Left colon (tissue), 2 donors: ENCODE data around the gene SLC49A3. TPM values are rescaled to one million over a fixed set of nuclear protein-coding genes. Genes with fewer than 3 reads are reported as not detected.
"Not testable (repeated sequence)": the region's sequence is repeated elsewhere in the genome, so short reads cannot be mapped to it uniquely, and the experiment has no call there.

Experiments
- ATAC-seq: fragments of 200-7000 bp; cut with Tn5 transposase; one replicate; pipeline ENCODE4 v1.9.1; 2020; ENCODE audit warnings: mild to moderate bottlenecking, moderate library complexity
- DNase-seq, 2 donors: peaks; one replicate each; pipeline ENCODE4 v3.0.0-alpha.2; 2020
- intact Hi-C, 2 donors: fragments of 100-400 bp; cut with DNase I in 1 of 2; cut with micrococcal nuclease in 1 of 2; formaldehyde crosslinking; loops; one replicate each; pipeline versions ENCODE4 v1.11.2 to v1.14.0; 2022; cut with DNase I, micrococcal nuclease
- total RNA-seq, 2 donors: library from RNA; stranded (reverse); fragmentation: NEBNext Ultra II Directional; extraction: Animal tissue kit (Norgen Biotek cat#: 25700); gene quantifications; one replicate each; pipeline ENCODE4 v1.2.1, GENCODE V29; 2021
- donor health status: DM: no; HTN: no; CAD: no.
- donor health status: DM: yes; HTN: yes; CAD: no.

Gene SLC49A3
- total RNA-seq, 2 donors from 2014 or later = 10.7 to 15.8 TPM

DNA sequence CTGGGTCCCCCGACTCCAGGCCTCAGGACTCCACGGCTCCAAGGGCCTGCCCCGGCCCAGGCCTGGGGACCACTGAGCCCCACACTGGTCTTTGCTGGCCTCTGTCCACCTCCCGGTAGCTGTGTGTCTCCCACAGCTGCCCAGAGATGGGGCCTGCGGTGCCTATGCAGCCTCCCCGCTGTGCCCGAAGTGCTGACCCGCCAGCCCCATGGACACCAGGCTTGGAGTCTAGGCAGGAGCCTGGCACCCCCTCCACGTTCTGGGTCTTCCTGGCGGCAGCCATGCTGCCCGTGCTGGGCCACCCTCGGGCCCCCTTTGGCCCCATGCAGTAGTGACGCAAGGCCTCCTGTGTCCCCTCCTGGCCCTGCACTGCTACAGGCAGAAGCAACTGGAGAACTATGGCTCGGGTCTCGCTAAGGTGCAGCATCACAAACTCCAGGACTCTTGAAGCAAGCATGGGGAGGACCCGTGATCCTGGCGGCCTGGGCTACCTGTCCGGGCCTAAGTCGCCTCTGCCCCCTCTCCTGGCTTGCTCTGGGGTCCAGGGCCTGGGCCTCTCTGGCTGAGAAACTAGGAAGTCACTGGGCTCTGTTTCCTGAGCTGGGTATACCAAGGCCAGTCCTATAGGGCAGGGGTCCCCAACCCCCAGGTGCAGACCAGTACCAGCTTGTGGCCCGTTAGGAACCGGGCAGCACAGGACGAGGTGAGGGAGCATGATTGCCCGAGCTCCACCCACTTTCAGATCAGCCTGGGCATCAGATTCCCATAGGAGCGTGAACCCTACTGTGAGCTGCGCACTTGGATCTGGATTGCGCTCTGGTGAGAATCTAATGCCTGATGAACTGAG is 13.7 kb downstream of the SLC49A3 start:
- intact Hi-C loops = no loop called here
- DNase-seq (no peak), ATAC-seq (peak; percentile 0)

DNA sequence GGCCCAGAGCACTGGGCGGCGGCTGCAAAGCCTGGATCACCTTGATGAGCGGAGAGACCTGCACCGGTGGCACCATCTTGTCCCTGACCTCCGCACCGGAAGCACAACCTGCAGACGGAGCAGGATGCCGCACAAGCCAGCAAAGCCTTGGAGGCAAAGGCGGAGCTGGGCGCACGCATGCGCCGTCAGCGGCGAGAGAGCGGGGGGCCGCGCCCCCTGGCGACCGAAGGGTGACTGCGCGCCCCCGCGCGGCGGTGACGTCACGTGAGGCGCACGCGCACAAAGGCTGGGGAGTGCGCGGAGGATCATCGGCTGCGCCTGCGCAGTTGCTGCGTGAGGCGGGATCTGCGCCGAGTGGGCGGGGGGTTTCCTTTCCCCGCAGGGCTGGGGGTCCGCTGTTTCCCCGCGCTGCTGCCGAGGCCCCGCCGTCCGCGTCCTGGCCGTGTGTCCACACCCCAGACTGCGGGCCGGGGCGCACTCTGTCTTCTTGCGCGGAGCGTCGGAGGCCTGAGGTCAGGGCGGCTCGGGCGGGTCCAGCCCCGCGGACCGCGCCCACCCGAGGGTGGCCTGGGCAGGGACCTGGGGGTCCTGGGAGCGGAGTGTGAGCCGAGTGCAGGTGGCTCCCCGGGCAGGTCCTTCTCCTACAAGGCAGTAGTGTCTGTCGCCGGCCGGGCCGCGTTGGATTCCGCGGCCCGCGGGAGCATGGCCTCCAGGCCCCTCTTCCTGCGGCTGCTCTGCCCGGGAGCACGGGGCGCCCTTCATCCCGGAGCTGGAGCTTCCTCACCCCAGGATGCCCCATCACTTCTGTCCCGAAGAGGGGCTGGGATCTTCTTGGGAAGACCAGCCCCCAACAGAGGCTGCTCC is 14.5 kb downstream of the SLC49A3 start, which contains the start of the genes ATP5ME and MYL5:
Gene ATP5ME, minus strand, starts transcription at position 105 of the 864 bp plus-strand sequence. Its CDS starts 29 bp downstream, at position 76.
Gene MYL5, plus strand, starts transcription at position 371 of the 864 bp plus-strand sequence. CDS start 3,485 bp downstream, outside the sequence.
- peak; percentile 75 for ATAC-seq
- intact Hi-C loops = no loop called here

DNA sequence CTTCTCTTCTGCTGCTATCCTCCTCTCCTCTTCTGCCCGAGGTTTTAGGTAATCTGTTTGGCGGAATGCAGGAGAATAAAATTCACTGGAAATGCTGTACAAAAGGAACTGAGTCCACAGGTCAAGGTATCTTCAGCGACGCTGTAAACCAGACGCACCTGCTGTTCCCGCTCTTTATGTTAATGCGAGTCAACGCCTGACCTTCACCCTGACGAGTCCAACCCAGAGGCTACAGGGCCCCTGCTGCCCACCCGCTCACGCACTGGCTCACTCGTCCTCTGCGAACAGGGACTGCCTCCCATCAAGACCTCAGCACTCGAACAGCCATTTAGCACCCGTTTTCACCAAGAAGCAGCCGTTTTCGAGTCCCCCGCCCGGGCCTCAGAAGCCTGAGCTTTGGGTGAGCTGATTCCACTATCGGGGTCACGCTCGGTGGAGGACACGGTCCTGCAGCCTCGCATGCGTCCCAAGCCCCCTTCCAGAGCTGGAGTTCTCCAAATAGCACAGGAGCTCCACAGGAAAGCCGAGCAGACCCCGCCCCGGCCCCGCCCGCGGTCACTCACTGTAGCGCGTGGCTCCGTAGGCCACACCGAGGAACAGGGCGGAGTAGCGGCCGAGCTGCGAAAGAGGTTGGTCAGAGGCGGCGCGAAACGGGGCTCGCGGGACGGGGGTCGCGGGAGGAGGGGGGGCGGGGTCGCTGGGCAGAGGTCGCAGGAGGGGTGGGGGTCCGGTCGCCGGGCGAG is 15.4 kb downstream of the SLC49A3 start:
- intact Hi-C loops = no loop called here
- DNase-seq (peak; percentile 70 to 84), ATAC-seq (peak; percentile 51)

More for the DNA sequence above, 14.5 kb downstream of the SLC49A3 start, which contains the start of the genes ATP5ME and MYL5:
- peak; percentile 97 for DNase-seq

DNA sequence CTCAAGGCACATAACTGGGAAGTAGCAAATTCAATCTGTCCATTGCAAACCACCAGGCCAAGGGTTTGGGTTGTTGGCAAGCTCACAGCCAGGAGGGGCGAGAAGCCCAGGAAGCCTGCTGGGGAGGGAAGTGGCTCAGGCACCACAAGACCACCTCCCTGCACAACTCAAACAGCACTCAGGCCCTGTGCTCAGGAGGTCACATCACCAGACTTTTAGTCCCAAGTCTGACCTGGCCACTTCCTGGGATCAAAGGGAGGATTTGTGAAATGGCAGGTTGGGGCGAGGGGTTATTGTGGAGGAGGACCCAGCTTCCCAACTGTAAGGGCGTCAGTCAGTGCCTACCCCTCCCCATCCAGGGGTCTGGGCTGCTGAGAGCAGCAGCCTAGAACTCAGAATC is 17.2 kb downstream of the SLC49A3 start:
- intact Hi-C loops = no loop called here
- DNase-seq (no peak), ATAC-seq (no peak)

DNA sequence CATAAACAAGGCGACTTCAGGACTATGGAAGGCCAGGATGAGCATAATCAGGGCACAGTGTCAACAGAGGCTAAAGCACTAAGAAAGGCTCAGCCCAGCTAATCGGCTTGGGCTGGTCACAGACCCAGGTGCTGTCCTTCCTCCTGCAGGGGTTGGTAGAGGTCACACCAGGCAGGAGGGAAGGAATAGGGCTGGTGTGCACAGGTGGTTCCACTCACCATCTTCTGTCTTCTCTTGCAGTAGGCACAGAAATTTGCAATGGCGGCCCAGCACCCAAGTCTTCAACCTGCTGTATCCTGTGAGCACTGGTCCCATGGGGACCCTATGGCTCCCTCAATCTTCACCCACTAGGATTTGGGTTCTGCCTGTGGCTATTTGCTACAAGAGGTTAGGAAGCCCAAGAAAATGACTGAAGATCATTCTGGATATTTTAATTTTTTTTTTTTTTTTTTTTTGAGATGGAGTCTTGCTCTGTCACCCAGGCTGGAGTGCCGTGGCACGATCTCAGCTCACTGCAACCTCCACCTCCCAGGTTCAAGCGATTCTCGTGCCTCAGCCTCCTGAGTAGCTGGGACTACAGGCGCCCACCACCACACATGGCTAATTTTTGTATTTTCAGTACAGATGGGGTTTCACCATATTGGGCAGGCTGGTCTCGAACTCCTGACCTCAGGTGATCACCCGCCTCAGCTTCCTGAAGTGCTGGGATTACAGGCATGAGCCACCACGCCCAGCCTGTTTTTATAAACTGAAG is 19.0 kb downstream of the SLC49A3 start:
- ATAC-seq, DNase-seq, intact Hi-C loops: not testable (repeated sequence)

DNA sequence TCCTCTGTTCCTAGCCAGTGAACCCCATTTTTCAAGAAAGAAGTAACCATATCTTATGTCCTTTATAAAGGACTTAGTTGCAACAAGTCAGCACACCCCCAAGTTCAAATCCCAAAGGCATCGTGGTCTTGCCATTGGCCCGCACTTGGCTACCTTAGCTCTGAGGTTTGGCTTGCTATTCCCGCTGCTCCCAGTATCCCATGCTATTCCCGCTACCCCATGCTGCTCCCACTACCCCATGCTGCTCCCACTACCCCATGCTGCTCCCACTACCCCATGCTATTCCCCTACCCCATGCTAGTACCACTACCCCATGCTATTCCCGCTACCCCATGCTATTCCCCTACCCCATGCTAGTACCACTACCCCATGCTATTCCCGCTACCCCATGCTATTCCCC is 20.7 kb downstream of the SLC49A3 start:
- ATAC-seq, intact Hi-C loops, DNase-seq: not testable (repeated sequence)

DNA sequence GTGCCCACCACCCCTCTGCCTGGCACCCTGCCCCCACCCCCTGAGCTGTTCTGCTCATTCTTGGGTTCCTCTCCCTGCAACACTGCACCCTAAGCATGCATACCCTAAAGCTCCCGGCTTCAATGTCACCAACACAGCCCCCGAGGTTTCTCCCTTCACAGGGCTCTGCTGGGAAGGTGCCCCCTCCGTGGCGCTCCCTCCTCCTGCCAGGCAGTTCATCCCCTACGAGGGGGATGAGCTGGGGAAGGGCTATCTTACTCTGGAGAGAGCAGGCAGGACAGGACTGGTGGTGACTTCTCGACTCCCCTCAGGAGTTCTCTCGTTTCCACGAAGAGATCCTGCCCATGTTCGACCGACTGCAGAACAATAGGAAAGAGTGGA is 21.4 kb downstream of the SLC49A3 start:
- intact Hi-C loops = no loop called here
- DNase-seq (no peak), ATAC-seq (no peak)

DNA sequence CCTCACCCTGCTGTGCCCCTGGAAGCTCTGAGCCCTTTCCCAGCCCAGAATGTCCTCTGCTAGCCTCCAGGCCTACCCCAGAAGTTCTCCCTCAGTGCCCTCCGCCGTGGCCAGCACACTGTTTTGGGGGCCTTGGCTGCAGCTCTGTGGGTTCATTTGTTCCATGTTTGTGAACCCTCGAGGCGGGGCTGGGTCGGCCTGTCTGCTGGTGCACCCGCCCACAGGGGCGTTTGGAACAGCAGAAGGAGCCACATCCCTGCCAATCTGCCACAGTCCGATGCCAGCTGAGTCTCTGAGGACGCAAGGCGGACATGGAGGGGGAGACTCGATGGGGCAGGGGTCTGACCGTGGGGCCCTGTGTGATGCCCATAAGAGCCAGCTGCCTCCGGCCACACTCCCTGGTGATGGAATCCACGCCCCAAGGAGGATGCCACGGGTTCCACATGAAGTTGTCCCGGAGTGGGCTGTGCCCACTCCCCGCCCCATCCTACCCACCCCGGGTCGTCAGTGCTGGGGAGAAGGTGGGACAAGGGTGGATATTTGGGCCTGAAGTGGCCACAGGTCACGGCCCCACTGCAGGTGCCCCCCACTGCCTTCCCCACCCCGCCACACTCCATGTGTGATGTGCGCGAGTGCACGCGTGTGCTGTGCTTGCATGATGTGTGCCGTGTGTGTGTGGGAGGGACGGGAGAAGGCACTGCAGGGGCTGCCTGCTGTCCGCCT is 22.0 kb downstream of the SLC49A3 start:
- DNase-seq = no peak
- no peak for ATAC-seq
- intact Hi-C loops = no loop called here

DNA sequence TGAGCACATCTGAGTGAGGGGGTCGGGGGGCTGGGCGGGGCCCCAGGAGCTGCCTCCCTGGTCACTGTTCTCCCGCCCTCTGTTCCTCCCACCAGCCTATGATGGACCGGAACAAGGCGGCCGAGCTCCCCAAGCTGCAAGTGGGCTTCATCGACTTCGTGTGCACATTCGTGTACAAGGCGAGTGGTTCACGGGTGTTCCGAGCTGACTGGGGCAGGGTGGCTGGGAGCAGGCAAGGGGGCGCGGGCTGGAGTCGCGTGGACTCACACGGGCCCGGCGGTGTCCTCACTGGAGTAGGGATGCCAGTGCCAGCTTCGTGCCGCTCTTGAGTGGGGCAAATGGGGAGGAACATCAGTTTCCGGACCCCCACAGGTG is 22.5 kb downstream of the SLC49A3 start:
- ATAC-seq (no peak), DNase-seq (no peak)
- intact Hi-C loops = no loop called here

DNA sequence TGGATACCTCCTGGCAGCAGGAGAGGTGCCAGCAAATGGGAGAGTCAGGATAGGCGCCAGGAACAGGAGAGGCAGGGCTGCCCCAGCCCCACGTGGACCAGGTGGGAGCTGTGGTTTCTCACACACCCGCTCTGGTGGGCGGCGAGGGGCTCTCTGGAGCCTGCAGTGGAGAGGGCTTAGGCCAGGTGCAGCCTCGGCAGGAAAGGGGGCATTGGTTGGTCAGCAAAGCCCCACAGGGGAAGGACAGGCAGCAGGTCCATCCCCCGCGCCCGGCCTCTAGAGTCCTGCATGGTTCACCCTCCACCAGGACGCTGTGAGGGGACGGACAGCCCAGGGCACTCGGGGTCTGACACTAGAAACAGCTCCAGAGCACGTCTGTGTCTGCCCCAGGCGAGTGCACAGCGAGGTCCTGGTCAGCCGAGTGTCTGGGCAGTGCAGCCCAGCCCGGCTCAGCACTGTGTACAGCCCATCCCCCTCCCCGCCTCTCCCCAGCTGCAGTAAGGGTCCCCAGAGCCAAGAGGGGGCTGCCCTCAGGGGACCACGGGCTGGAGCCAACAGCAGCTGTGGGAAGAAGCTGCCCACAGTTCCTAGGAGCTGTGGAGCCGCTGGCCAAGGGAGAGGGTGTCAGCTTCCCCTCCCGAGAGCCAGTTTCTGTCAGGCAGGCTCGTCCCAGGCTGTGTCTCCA is 23.1 kb downstream of the SLC49A3 start:
- intact Hi-C loops = no loop called here
- ATAC-seq (no peak), DNase-seq (peak in 1 of 2 donors; percentile 19)

DNA sequence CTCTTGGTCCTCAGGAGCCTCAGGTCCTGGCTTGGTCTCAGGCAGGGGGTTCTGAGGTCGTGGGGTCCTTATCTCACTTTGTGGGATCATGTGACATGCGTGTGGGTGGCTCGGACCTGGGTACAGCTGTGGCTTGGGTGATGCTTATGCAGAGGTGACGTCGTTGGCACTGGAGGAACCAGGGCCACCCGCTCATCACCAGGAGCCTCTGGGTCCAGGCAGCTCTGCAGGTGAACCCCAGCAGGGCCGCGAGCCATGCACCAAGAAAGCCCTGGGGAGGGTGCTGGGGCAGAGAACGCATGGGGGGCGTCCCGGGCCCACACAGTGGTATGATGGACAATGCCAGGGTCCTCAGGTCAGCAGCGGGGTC is 23.6 kb downstream of the SLC49A3 start:
- DNase-seq (peak in 1 of 2 donors; percentile 20), ATAC-seq (no peak)
- intact Hi-C loops = no loop called here

DNA sequence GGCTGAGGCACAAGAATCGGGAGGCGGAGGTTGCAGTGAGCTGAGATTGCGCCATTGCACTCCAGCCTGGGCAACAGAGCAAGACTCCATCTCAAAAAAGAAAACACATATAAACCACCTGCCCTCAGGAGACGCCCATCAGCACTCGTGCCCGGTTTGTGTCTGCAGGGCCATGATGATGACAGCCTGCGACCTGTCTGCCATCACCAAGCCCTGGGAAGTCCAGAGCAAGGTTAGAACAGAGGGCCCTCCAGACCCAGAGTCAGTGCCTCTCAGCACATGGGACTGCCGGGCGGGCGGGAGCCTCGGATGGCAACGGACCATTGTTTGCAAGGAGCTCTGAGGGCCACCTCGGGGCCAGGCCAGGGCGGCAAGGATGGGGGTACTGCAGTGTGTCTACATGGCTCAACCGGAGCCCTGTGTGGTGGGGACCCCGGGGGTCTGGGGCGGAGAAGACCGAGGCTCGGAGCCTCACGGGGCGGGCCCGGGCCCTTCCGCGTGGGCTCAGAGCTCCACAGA is 24.2 kb downstream of the SLC49A3 start:
- intact Hi-C loops = no loop called here
- DNase-seq (peak in 1 of 2 donors; percentile 20), ATAC-seq (no peak)

DNA sequence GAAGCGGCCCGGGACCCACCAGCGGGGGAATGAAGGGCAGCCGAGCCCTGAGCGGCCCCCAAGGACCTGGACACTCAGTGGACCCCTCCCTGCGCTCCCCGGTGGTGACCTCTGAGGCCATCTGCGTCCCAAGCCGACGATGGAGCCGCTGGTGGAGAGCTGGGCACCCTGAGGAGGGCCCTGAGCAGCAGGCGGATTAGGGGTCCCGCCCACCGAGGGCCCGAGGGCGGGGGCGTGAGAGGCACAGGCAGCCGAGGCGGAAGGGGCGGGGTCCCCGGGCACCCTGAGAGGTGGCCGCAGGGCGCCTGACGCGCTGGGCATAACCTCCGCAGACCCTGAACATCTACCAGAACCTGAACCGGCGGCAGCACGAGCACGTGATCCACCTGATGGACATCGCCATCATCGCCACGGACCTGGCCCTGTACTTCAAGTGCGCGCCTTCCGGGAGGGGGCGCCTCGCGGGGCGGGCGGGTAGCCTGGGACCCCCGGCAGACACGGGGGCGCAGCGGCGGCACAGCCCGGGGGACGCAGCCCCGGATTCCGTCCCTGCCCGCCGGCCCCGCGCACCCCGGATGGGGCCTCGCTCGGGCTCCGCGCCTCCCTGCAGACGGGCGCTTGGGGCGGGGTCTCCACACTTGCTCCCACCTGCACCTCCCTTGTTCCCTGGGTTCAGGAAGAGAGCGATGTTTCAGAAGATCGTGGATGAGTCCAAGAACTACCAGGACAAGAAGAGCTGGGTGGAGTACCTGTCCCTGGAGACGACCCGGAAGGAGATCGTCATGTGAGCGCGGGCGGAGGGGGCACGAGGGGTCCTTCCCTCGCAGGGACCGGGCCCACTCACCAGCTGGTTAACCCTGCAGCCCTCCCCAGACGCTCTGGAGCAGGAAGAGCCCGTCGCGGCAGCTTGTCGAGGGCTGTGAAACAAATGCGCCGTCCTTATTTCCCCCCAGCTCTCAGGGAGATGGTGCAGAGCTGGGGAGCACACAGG is 25.2 kb downstream of the SLC49A3 start:
- intact Hi-C loops = no loop called here
- ATAC-seq (peak; percentile 45), DNase-seq (peak; percentile 48 to 72)

DNA sequence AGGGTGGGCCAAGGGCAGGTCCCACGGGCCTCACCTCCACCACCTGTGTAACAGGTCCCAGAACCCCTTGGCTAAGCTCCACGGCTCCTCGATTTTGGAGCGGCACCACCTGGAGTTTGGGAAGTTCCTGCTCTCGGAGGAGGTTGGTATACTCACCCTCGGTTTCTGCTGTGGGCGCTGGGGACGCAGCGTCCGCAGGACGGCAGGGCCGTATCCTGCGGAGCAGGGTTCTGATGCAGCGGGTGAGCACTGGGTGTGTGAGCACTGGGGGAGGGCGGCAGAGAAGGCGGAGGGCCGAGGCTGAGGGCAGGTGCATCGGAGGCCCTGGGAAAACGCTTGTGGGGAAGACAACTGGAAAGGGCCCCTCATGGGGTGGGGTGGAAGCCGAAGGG is 25.9 kb downstream of the SLC49A3 start:
- ATAC-seq = no peak
- intact Hi-C loops = no loop called here
- peak in 1 of 2 donors; percentile 17 for DNase-seq

DNA sequence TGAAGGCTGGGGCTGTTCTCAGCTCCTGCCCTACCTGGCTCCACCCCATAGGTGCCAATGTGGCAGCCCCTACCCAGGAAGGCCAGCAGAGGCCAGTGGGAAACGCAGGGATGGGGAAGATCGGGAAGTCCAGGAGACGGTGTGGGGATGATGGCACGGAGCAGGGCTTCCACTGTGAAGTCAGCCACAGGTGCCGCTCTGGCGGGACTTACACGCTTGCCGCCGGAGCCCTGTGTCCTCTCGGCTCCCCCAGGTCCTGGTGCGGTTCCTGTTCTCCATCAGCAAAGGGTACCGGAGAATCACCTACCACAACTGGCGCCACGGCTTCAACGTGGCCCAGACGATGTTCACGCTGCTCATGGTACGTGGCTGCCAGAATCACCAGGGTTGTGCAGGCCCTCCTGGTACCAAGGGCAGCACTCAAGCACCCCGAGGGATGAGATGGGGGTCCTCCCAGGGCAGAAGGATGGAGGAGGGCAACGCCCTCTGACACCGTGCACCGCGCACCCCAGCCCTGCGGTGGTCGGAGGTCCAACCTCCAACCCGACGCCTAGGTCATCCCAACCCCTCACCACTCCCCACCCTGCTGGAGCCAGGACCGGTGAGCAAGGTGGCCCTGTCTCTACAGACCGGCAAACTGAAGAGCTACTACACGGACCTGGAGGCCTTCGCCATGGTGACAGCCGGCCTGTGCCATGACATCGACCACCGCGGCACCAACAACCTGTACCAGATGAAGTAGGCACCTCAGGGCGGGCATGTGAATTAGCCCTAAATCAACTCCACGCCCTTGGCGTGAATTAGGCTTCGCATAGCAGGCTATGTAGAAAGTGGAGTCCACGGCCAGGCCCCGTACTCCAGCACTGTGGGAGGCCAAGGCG is 26.8 kb downstream of the SLC49A3 start:
- intact Hi-C loops = no loop called here
- ATAC-seq (no peak), DNase-seq (peak in 1 of 2 donors; percentile 19)
